ENCODE data around the gene TAF6L.
A peak's percentile ranks its signal among the peaks of the same experiment; 100 is the strongest.
"Not testable (repeated sequence)": the region's sequence is repeated elsewhere in the genome, so short reads cannot be mapped to it uniquely, and the experiment has no call there.

The TAF6L gene

GRCh38 chr11:62753736-62754603 lies 17.2 kb upstream of the TAF6L start, which contains the start of gene ZBTB3:
TSS of gene ZBTB3 (minus strand) at chr11:62754160. CDS start at chr11:62753664, 496 bp downstream.
- DNase-seq (ENCODE audit: low read depth, low spot score): peak; percentile 97
- peak within 1 kb of the TSS; percentile 73 for H3K27ac ChIP-seq

- no peak for DNase-seq (ENCODE audit: low read depth, low spot score)
- H3K27ac ChIP-seq: no peak overlapping the region
These were observed 16.0 kb upstream of the TAF6L start for GRCh38 chr11:62755086-62755615.

GRCh38 chr11:62757846-62758788 lies 13.1 kb upstream of the TAF6L start:
- no peak for DNase-seq (ENCODE audit: low read depth, low spot score)
- H3K27ac ChIP-seq: no peak overlapping the region

GRCh38 chr11:62760867-62761227 lies 10.3 kb upstream of the TAF6L start:
- peak overlapping the region; percentile 56 for H3K27ac ChIP-seq
- DNase-seq (ENCODE audit: low read depth, low spot score): not testable (repeated sequence)

GRCh38 chr11:62770778-62771143 lies 435 bp upstream of the TAF6L start:
- no peak for DNase-seq (ENCODE audit: low read depth, low spot score)

GRCh38 chr11:62774407-62774806 lies 3.2 kb downstream of the TAF6L start:
- DNase-seq (ENCODE audit: low read depth, low spot score): no peak
- H3K27ac ChIP-seq: no peak overlapping the region

More at GRCh38 chr11:62770778-62771143, 435 bp upstream of the TAF6L start:
- H3K27ac ChIP-seq: peak overlapping the region; percentile 86

GRCh38 chr11:62775646-62776045 lies 4.5 kb downstream of the TAF6L start:
- DNase-seq (ENCODE audit: low read depth, low spot score): no peak
- no peak overlapping the region for H3K27ac ChIP-seq

GRCh38 chr11:62777389-62777788 lies 6.2 kb downstream of the TAF6L start:
- no peak overlapping the region for H3K27ac ChIP-seq
- DNase-seq (ENCODE audit: low read depth, low spot score): no peak

GRCh38 chr11:62778441-62778840 lies 7.2 kb downstream of the TAF6L start:
- no peak overlapping the region for H3K27ac ChIP-seq
- DNase-seq (ENCODE audit: low read depth, low spot score): no peak

- DNase-seq (ENCODE audit: low read depth, low spot score): no peak
- no peak overlapping the region for H3K27ac ChIP-seq
These were observed 11.6 kb downstream of the TAF6L start for GRCh38 chr11:62782753-62783152.

- H3K27ac ChIP-seq: peak overlapping the region; percentile 96
- no peak for DNase-seq (ENCODE audit: low read depth, low spot score)
These were observed 15.3 kb downstream of the TAF6L start for GRCh38 chr11:62786318-62787004.

- DNase-seq (ENCODE audit: low read depth, low spot score): peak; percentile 90
- peak within 1 kb of the TSS; percentile 96 for H3K27ac ChIP-seq
These were observed 16.0 kb downstream of the TAF6L start, which contains the start of gene TMEM179B for GRCh38 chr11:62787005-62787759. TSS of gene TMEM179B (plus strand) at chr11:62787402. CDS start at chr11:62787432, 30 bp downstream.

- no peak for DNase-seq (ENCODE audit: low read depth, low spot score)
- peak overlapping the region; percentile 96 for H3K27ac ChIP-seq
These were observed 17.8 kb downstream of the TAF6L start for GRCh38 chr11:62788991-62789390.

- H3K27ac ChIP-seq: no peak overlapping the region
- no peak for DNase-seq (ENCODE audit: low read depth, low spot score)
These were observed 18.4 kb downstream of the TAF6L start for GRCh38 chr11:62789576-62789975.

- peak within 1 kb of the TSS; percentile 75 for H3K27ac ChIP-seq
- no peak for DNase-seq (ENCODE audit: low read depth, low spot score)
These were observed 20.5 kb downstream of the TAF6L start, which contains the start of gene TMEM223 for GRCh38 chr11:62791501-62792201. TSS of gene TMEM223 (minus strand) at chr11:62792006. CDS start at chr11:62791994, 12 bp downstream.

- DNase-seq (ENCODE audit: low read depth, low spot score): no peak
- H3K27ac ChIP-seq: peak overlapping the region; percentile 75
These were observed 21.0 kb downstream of the TAF6L start for GRCh38 chr11:62792202-62792575.

GRCh38 chr11:62794201-62794775 lies 23.1 kb downstream of the TAF6L start:
- no peak overlapping the region for H3K27ac ChIP-seq
- DNase-seq (ENCODE audit: low read depth, low spot score): no peak

- H3K27ac ChIP-seq: no peak overlapping the region
- DNase-seq (ENCODE audit: low read depth, low spot score): no peak
These were observed 25.1 kb downstream of the TAF6L start for GRCh38 chr11:62796281-62796680.
